Left cardiac atrium (tissue), 4 donors: ENCODE results near the gene LRRC25. TPM values are rescaled to one million over a fixed set of nuclear protein-coding genes. Genes with fewer than 3 reads are reported as not detected.

Source experiments
- ATAC-seq, 2 donors: fragments of 200-7000 bp; cut with Tn5 transposase; one replicate each; pipeline ENCODE4 v1.9.1; 2020; ENCODE audit warnings: mild to moderate bottlenecking in 2 of 2, moderate library complexity in 2 of 2
- DNase-seq: peaks from one replicate; pipeline ENCODE4 v3.0.0-alpha.2; 2020
- intact Hi-C, 2 donors: fragments of 100-400 bp; cut with DNase I; formaldehyde crosslinking; loops; one replicate each; pipeline versions ENCODE4 v1.14.1 to v1.15.1; 2022 to 2023
- total RNA-seq, 2 donors: library from RNA; stranded (reverse); fragmentation: NEBNext Ultra II Directional; extraction: Animal tissue kit (Norgen Biotek cat#: 25700); gene quantifications; one replicate each; pipeline ENCODE4 v1.2.1, GENCODE V29; 2021
- donor health status: DM: no; HTN: yes; CAD: no.
- donor health status: DM: no; HTN: yes; CAD: no; lungs with severe emphysema.
- donor health status: DM: yes; HTN: yes; CAD: no.
- donor health status: Dilated cardiomyopathy.

The LRRC25 gene
- total RNA-seq, 2 donors from 2014 or later = 4.9 to 8.7 TPM

DNA sequence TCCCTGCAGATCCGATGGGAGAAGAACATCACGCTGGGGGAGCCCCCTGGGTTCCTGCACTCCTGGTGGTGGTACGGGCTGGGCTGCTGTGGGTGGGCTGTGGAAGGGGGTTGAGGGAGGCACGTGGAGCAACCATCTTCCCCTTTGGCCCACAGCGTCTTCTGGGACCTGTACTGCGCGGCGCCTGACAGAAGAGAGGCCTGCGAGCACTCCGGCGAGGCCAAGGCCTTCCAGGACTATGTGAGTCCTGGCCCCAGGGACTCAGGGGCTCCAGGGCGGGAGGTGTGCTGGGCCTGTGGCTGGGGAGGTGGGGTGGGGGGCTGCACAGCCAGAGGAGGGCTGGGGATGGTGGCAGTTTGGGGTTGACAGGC, 30.3 kb upstream of the LRRC25 start:
- DNase-seq (peak; percentile 22), ATAC-seq (no peak)
- intact Hi-C loops = no loop called here

DNA sequence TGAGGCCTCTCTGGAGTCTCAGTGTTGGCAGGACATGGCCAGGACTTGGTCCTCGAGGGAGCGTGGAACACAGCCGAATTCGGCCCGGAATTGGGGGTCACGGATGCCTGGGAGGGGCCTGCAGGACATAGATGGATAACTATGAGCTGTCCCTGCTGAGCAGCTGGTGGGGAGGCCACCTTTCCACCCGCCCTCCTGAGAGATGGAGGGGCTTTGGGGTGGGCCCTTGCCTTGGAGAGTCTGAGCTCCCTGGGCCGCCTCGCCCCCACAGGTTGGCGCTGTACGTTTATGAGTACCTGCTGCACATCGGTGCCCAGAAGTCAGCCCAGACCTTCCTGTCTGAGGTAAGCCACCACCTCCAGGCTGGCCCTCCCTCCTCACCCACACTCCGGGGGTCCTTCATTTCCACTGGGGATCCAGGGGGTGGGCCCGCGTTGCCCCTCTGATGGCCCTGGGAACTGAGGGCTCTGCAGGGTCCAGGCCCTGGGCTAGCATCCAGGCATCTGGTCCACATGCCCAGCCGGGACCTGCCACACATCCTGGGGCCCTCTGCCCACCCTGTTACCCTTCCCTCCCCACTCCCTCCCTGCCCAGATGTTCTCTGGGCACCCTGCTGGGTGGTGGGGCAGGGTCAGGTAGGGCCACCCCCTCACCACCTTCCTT, 29.8 kb upstream of the LRRC25 start:
- intact Hi-C loops = no loop called here
- DNase-seq = no peak
- ATAC-seq = no peak

GRCh38 chr19:18426416-18426767, 29.0 kb upstream of the LRRC25 start:
- DNase-seq (no peak), ATAC-seq (no peak)
- intact Hi-C loops = no loop called here

GRCh38 chr19:18425515-18426415, 28.3 kb upstream of the LRRC25 start:
- intact Hi-C loops = no loop called here
- DNase-seq (peak; percentile 70), ATAC-seq (peak; percentile 60 to 63)

DNA sequence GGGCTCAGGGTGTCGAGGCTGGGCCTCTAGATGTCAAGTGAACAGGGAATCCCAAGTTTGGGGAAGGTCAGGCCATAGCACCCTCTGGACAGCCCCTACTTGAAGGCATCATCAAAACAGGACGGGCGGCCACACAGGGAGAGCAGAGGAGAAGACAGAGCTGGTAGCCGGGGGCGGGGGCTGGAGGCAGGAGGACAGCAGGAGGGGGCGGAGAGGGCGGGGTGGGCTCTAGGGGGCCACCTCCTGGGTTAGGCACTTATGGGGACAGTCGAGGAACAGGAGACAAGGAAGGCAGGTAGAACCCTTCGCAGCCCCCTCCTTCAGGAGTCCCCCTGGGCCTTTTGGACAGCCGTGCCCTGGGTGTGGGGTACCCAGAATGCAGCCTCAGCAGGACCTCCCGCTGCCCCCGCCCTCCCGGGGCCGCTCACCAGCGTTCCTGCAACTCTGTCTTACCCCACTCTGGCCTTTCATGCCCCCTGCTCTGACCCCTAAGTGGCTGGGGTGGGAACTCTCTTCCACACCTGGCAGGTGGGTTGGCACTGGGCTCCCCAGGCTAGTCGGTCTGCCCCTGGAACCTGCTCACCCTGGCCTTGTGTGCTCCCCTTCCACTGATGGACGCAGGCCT, 27.6 kb upstream of the LRRC25 start:
- ATAC-seq (no peak), DNase-seq (no peak)
- intact Hi-C loops = no loop called here

DNA sequence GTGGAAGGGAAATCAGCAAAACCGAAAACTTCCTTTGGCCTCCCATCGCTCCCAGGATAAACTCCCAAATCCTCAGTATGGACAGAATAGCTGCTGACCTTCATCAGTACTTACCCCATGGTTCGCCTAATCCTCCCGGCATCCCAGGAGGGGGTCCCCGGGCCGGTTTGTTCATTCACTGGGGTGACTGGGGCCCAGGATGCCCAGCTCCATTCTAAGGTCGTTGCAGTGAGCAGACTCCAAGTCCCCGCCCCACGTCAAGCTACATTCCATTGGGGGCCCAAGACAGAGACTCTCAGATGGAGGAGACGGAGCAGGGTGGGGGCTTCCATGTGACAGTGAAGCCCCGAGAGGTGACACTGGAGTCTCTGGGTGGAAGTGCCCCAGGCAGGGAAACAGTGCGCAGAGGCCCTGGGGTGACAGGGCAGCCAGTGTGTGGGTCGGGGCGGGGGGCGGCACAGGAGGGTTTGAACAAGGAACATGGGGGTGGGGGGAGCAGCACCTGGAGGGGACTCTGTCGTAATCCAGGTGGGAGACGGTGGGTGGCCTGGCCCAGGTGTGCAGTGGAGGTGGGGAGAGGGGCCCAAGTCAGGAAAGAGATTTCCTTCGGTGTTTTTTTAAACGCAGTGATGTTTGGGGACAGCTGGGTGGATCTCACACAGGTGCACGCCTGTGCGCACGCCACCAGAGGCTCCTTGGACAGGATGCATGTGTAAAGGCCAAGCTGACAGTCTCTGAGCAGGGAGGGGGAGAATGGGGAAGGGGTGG, 26.9 kb upstream of the LRRC25 start:
- ATAC-seq (no peak), DNase-seq (no peak)
- intact Hi-C loops = no loop called here

DNA sequence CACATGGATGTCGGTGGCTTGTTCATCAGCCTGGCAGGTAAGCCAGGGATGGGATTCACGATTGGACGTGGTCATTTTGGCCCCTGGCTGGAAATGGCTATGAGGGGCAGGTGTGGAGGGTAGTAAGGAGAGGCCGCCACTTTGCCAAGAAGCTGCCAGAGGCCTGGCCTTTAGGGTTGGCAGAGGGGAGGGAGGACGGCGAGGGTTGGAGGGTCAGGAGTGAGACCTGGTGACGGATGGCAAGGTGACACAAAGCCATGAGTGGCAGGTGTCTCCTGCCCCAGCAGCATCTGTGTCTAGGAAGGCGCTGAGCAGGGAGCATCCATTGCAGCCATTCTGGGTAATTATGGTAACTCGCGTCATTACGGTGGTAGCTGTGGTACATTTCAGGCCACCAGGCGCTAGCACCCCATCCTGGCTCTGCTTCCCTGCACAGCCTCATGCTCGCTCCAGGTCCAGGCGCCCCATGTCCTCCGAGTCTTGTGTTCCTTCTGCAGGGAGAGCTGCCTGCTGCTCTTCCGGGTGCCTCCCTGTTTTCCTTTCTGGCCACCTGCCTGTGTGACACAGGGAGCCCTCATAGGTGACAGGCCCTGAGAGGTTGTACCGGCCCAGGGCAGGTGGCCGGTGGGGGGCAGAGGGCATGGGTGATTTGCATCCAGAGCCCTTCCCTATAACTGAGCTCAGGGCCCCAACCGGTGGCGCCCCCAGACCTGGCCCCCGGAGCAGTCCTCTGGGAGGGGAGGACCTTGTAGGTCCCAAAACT, 26.0 kb upstream of the LRRC25 start:
- intact Hi-C loops = no loop called here
- ATAC-seq = no peak
- no peak for DNase-seq

- ATAC-seq (no peak), DNase-seq (no peak)
- intact Hi-C loops = no loop called here
Observed at GRCh38 chr19:18422530-18423191, 25.2 kb upstream of the LRRC25 start.

DNA sequence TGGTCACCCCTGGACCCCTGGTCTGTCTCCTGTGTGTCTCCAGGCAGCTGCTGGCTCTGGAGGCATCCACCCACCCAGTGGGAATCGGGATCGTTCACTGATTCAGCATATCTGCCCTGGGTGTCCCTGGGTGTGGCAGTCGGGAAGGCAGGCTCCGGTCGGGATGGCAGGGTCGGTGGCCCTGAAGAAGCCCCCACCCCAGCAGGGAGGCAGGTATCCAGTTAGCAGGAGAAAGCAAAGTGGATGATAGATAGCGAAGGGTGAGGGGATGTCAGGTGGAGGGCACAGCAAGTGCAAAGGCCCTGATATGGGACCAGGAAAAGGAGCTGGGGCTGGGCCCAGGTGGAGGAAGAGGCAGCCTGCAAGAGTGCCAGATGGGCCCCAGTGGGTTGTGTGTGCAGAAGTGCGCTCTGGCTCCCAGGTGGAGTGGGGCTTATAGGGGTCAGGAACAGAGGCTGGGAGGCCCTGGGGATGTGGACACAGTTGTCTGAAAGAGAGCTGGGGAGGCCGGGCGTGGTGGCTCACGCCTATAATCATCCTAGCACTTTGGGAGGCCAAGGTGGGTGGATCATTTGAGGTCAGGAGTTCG, 24.0 kb upstream of the LRRC25 start:
- no peak for DNase-seq
- no peak for ATAC-seq
- intact Hi-C loops = no loop called here

DNA sequence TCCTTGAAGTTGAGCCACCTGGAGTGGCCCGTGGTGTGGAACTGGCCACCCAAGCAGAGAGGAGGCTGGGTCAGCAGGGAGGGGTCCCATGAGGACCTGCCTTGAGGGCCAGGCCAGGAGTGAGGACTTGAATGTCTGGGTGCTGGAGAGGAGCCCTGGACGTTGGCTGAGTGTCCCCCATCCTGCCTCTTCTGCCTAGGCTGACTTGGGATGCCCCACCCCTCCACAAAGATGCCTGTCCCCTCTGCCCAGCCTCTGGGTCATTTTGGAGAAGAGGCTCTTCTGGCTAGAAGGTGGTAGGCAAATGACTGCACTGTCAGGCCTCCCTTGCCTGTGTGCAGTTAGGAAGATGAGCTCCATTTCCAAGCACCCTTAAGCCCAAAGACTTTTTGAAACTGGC, 23.5 kb upstream of the LRRC25 start:
- intact Hi-C loops = no loop called here
- ATAC-seq (no peak), DNase-seq (no peak)

DNA sequence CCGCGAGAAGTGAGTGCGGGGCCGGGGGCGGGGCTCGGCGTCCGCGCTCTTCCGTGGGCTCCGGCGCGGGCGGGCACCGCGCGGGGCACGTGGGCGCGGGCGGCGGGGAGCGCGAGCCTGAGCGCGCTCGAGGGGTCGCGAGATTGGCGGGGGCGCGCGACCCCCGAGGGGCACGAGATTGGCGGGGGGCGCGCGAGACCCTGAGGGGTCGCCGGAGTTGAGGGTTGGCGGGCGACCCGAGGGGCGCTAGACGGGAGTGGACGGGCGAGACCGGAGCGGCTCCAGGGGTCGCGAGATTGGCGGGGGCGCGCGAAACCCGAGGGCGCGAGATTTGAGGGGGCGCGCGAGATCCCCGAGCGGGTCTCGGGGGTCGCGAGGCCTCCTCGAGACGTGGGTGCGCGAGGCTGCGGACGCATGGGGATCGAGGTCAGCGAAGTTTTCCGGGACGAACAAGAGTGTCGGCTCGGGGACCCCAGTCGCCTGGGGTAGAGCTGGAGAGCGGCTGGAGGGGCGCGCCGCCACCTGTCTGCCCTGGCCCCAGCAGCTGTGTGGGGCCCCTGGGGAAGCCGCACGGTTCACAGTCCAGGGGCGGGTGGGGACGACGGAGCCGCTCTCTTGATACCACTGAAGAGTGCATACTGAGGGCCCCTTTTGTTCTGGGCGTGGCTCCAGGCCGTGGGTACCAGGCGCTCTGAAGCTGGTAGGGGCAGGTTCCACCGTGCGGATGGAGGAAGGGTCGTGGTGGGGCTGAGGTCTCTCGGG, 22.5 kb upstream of the LRRC25 start:
- intact Hi-C loops = loop anchor here in 1 of 2 donors (10.0 kb wide), 1 partner anchor 215 kb away; the partner anchor contains the start of gene RAB3A
- DNase-seq (peak; percentile 55), ATAC-seq (no peak)

DNA sequence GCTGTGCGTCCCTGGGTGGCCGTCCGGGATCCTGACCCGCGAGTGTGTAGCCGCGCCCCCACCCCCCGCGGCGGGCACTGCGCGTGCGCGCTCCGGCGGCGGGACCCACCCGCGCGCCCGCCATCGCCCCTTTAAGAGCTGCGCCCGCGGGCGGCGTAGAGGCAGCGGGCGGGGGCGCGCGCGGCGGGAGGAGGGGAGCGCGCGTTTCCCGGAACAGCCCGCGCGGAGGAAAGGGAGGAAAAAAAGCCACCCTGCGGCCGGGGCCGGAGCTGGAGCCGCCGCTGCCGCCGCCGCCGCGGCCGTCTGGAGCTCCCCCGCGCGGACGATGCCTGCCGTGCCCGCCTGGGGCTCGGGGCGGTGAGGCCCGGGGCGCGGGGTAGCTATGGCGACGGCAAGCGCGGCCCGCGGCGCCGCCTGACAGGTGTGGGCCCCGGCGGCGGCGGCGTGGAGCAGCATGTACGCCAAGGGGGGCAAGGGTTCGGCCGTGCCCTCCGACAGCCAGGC, 21.8 kb upstream of the LRRC25 start, which contains the start of gene SSBP4:
SSBP4 (plus strand) TSS at position 204 of the 504 bp plus-strand sequence; CDS start at position 455, 251 bp downstream.
- DNase-seq (peak; percentile 75), ATAC-seq (peak; percentile 15 to 31)
- intact Hi-C loops = loop anchor here in 1 of 2 donors (10.0 kb wide), 1 partner anchor 214 kb away; the partner anchor contains the start of gene RAB3A

DNA sequence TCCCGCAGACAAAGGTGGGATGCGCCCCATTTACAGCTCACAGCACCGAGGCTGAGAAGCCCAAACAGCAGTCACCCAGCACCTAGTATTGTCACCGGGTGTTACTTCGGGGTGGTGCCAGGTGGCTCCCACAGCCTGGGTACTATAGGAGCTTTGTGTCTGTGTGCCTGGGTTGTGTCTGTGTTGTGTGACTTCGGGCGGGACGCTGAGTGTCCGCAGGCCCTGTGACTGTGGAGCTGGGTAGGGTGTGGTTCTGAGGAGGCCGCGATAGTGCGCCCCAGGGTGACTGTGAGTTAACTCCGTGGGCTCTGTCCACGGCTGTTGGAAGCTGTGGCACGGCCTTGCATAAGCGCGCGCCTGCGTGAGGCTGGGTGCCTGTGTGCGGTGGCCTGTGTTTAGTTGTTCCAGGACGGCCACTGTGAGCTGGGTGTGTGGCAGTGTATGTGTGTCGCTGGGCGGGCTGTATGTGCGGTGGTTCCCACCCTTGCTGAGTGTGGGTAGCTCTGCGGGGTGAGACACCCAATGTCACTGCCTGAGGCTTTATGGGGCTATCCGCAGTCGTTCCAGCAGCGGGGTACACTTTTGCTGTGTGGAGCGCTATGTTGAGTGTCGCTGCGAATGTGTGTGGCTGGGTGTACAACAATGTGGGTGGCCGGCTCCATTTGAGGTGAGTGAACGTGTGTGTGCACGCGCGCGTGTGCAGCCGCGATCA, 21.2 kb upstream of the LRRC25 start:
- peak; percentile 60 for DNase-seq
- ATAC-seq = peak; percentile 0
- intact Hi-C loops = loop anchor here in 1 of 2 donors (10.0 kb wide), 1 partner anchor 214 kb away; the partner anchor contains the start of gene RAB3A

DNA sequence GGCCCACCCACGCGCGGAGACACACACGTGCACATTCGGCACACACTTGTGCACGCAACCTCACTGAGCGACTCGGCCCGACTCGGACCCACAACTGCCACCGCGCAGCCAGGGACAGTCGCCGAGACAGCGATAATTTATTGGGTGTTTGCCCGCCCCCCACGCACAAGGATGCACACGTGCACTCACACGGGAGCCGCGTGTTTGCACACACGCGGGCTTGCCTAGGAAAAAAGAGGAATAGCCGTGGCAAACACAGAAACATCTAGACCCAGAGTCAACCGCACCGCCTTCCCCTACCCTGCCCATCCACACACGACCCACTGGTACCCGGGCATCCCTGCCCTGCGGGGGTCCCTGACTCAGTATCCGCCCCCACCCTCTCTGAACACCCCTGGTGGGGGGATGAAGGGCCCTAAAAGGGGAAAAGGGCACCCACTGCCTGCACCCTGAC, 20.6 kb upstream of the LRRC25 start:
- intact Hi-C loops = loop anchor here in 1 of 2 donors (10.0 kb wide), 1 partner anchor 213 kb away; the partner anchor contains the start of gene RAB3A
- ATAC-seq (no peak), DNase-seq (peak; percentile 68)

GRCh38 chr19:18417250-18418028, 20.0 kb upstream of the LRRC25 start:
- intact Hi-C loops = loop anchor here in 1 of 2 donors (10.0 kb wide), 1 partner anchor 213 kb away; the partner anchor contains the start of gene RAB3A
- ATAC-seq = peak; percentile 56 to 63
- peak; percentile 91 for DNase-seq
